ENCODE measurements around the gene SRRM5.

GRCh38 chr19:43649514-43649913, 37.6 kb downstream of the SRRM5 start:
- TF ChIP-seq CTCF (IDR thresholded peaks at IDR 0.05), result no peak
- no peak for TF ChIP-seq POLR2A (IDR thresholded peaks at IDR 0.05)

Data from adrenal gland (tissue), 5 donors.